ENCODE results near the gene OPCML. TPM values are rescaled to one million over a fixed set of nuclear protein-coding genes. Genes with fewer than 3 reads are reported as not detected.

OPCML gene
- total and polyA plus RNA-seq, 2 experiments from 2014 or later, result 1.2 to 4.4 TPM

- TF ChIP-seq, protein P1, sequence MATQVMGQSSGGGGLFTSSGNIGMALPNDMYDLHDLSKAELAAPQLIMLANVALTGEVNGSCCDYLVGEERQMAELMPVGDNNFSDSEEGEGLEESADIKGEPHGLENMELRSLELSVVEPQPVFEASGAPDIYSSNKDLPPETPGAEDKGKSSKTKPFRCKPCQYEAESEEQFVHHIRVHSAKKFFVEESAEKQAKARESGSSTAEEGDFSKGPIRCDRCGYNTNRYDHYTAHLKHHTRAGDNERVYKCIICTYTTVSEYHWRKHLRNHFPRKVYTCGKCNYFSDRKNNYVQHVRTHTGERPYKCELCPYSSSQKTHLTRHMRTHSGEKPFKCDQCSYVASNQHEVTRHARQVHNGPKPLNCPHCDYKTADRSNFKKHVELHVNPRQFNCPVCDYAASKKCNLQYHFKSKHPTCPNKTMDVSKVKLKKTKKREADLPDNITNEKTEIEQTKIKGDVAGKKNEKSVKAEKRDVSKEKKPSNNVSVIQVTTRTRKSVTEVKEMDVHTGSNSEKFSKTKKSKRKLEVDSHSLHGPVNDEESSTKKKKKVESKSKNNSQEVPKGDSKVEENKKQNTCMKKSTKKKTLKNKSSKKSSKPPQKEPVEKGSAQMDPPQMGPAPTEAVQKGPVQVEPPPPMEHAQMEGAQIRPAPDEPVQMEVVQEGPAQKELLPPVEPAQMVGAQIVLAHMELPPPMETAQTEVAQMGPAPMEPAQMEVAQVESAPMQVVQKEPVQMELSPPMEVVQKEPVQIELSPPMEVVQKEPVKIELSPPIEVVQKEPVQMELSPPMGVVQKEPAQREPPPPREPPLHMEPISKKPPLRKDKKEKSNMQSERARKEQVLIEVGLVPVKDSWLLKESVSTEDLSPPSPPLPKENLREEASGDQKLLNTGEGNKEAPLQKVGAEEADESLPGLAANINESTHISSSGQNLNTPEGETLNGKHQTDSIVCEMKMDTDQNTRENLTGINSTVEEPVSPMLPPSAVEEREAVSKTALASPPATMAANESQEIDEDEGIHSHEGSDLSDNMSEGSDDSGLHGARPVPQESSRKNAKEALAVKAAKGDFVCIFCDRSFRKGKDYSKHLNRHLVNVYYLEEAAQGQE (IDR thresholded peaks at IDR 0.05; ENCODE audit: unreplicated experiment), result no peak
- no peak for TF ChIP-seq ZNF331 (CRISPR knock-in tag; IDR thresholded peaks at IDR 0.05; ENCODE audit: low read depth)
- no peak for TF ChIP-seq EZH2 (IDR thresholded peaks at IDR 0.05; ENCODE audit: low read depth, unreplicated experiment)
- no peak for TF ChIP-seq NANOG (IDR thresholded peaks at IDR 0.05; ENCODE audit: borderline replicate concordance)
- TF ChIP-seq CREB1 (CRISPR knock-in tag; IDR thresholded peaks at IDR 0.05; ENCODE audit: low read depth), result no peak
- TF ChIP-seq POLR2AphosphoS5 (IDR thresholded peaks at IDR 0.05; ENCODE audit: low read depth), result no peak
- TF ChIP-seq ZNF114 (CRISPR knock-in tag; IDR thresholded peaks at IDR 0.05), result no peak
- no peak for TF ChIP-seq STAT1 (IDR thresholded peaks at IDR 0.05; ENCODE audit: unreplicated experiment)
- TF ChIP-seq, protein P2, sequence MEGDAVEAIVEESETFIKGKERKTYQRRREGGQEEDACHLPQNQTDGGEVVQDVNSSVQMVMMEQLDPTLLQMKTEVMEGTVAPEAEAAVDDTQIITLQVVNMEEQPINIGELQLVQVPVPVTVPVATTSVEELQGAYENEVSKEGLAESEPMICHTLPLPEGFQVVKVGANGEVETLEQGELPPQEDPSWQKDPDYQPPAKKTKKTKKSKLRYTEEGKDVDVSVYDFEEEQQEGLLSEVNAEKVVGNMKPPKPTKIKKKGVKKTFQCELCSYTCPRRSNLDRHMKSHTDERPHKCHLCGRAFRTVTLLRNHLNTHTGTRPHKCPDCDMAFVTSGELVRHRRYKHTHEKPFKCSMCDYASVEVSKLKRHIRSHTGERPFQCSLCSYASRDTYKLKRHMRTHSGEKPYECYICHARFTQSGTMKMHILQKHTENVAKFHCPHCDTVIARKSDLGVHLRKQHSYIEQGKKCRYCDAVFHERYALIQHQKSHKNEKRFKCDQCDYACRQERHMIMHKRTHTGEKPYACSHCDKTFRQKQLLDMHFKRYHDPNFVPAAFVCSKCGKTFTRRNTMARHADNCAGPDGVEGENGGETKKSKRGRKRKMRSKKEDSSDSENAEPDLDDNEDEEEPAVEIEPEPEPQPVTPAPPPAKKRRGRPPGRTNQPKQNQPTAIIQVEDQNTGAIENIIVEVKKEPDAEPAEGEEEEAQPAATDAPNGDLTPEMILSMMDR (conservative IDR thresholded peaks at IDR 0.05; ENCODE audit: low read depth in 2 of 2), result no peak
Measured at GRCh38 chr11:133214646-133215045, 317.7 kb downstream of the OPCML start (continued).

DNA sequence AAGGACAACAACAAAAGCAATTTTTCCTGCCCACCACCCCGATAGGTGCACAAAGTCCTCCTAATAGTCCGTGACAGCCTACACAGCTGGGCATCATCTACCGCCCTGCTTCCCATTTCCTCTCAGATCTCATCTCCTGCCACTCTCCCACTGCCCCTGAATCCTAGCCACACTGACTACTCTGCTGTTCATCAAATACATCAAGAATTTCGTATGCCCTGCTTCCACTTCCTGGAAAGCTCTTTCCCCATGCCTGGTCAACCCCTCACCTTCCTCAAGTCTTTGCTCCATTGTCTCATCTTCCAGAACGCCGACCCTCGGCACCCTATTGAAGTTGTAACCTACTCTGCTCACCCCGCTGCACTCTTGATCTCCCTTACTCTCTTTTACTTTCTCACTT, 320.1 kb downstream of the OPCML start:
- no peak overlapping the region for H3K4me2 ChIP-seq
- Mint-ChIP-seq H3K4me3 (no peak overlapping the region), H3K9me3 (no peaks in the 10 kb centered on the region), H3K27ac (no peak overlapping the region), H3K27me3 (ENCODE audit: insufficient read depth, low read depth, poor library complexity) (peaks cover 2% of the 10 kb centered on the region), H3K36me3 (ENCODE audit: low read depth) (no peaks in the 10 kb centered on the region), H3K4me1 (peaks cover 16% of the 10 kb centered on the region)
- H3K4me3 ChIP-seq, result no peak overlapping the region
- peaks cover 14% of the 10 kb centered on the region for H3K4me1 ChIP-seq (ENCODE audit: insufficient read depth)
- no peak overlapping the region for H3K27ac ChIP-seq (ENCODE audit: low read depth)
- DNase-seq (ENCODE audit: low spot score) (no peak), ATAC-seq (no peak)
- no peaks in the 10 kb centered on the region for H3F3A ChIP-seq (replicated peaks; ENCODE audit: low read depth)
- H4K20me1 ChIP-seq (replicated peaks; ENCODE audit: insufficient read depth), result no peaks in the 10 kb centered on the region
- no peak overlapping the region for H2AFZ ChIP-seq
- no peaks in the 10 kb centered on the region for H3K27me3 ChIP-seq (ENCODE audit: insufficient read depth)
- no peaks in the 10 kb centered on the region for H3K36me3 ChIP-seq (ENCODE audit: insufficient read depth)
- H3K79me2 ChIP-seq (replicated peaks; ENCODE audit: insufficient read depth), result no peaks in the 10 kb centered on the region
- no peaks in the 10 kb centered on the region for H3K9me2 ChIP-seq (ENCODE audit: insufficient read depth)
- TF ChIP-seq ZNF462 (CRISPR knock-in tag; IDR thresholded peaks at IDR 0.05) (no peak), CREB1 (CRISPR knock-in tag; IDR thresholded peaks at IDR 0.05; ENCODE audit: low read depth) (no peak), JUNB (IDR thresholded peaks at IDR 0.05; ENCODE audit: unreplicated experiment) (no peak)
- TF ChIP-seq, protein P1 (IDR thresholded peaks at IDR 0.05; ENCODE audit: unreplicated experiment), result no peak

All from GM23338 (cell line).